GM13976 (cell line): ENCODE results near the gene TEX54.
A peak's percentile ranks its signal among the peaks of the same experiment; 100 is the strongest.

Source experiments
- DNase-seq: peaks from one replicate; pipeline ENCODE4 v3.0.0; 2012; ENCODE audit warnings: low spot score
- CTCF ChIP-seq: IDR thresholded peaks from 2 replicates; pipeline ENCODE4 v1.5.1; 2012; ENCODE audit warnings: borderline replicate concordance, mild to moderate bottlenecking; ENCODE audit not compliant: insufficient read depth; ENCODE audit errors: extremely low read depth, missing control alignments, control extremely low read depth
- in situ Hi-C: fragments of 300-500 bp; cut with MboI; formaldehyde crosslinking; loops from one replicate; pipeline ENCODE4 v1.12.0; 2022; ENCODE audit warnings: low sequenced_read_pairs, mixed read lengths, inconsistent platforms; ENCODE audit not compliant: unreplicated experiment

The TEX54 gene

GRCh38 chr11:62794201-62794775, 38.4 kb downstream of the TEX54 start:
- TF ChIP-seq CTCF = no peak
- no peak for DNase-seq
- in situ Hi-C loops = no loop called here

GRCh38 chr11:62792202-62792575, 40.5 kb downstream of the TEX54 start:
- no peak for TF ChIP-seq CTCF
- in situ Hi-C loops = no loop called here
- DNase-seq = no peak

- in situ Hi-C loops = no loop called here
Observed at GRCh38 chr11:62791501-62792201, 41.0 kb downstream of the TEX54 start, which contains the start of gene TMEM223. TMEM223 (minus strand) TSS chr11:62792006; CDS start chr11:62791994, 12 bp downstream.

GRCh38 chr11:62789576-62789975, 43.1 kb downstream of the TEX54 start:
- no peak for TF ChIP-seq CTCF
- no peak for DNase-seq
- in situ Hi-C loops = no loop called here

More at GRCh38 chr11:62791501-62792201, 41.0 kb downstream of the TEX54 start, which contains the start of gene TMEM223:
- DNase-seq = peak; percentile 93
- no peak for TF ChIP-seq CTCF

- in situ Hi-C loops = no loop called here
- DNase-seq = no peak
- TF ChIP-seq CTCF = no peak
Observed at GRCh38 chr11:62788991-62789390, 43.6 kb downstream of the TEX54 start.

- DNase-seq = peak; percentile 98
- in situ Hi-C loops = no loop called here
- peak; percentile 79 for TF ChIP-seq CTCF
Observed at GRCh38 chr11:62787005-62787759, 45.5 kb downstream of the TEX54 start, which contains the start of gene TMEM179B. TMEM179B (plus strand) TSS chr11:62787402; CDS start chr11:62787432, 30 bp downstream.
